ENCODE measurements around the gene ZNF214. TPM values are rescaled to one million over a fixed set of nuclear protein-coding genes. Genes with fewer than 3 reads are reported as not detected.
"Not testable (repeated sequence)": the region's sequence is repeated elsewhere in the genome, so short reads cannot be mapped to it uniquely, and the experiment has no call there.

ZNF214 gene
- total RNA-seq, 4 donors from 2014 or later, result 1.3 to 3.3 (median 1.9) TPM

DNA sequence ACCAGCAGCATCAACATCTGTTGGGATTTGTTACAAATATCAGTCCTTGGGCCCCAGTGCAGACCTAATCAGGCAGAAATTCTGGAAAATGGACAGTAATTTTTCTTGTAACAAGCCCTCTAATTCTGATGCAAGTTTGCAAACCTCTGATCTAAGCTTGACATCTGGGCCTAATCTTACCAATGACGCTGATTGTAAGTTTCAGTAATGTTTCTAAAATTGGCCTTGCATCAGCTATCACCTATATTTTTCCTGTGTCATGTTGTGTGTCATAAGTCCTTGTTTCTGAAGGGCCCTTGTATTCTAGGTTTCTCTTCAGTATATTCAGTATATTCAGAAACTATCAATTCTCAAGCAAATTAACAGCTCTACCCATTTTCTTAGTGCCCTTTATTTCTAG lies 57.5 kb downstream of the ZNF214 start:
- 91% methylated on average over 1 of the region's 1 CpG for WGBS
- intact Hi-C loops (cut with DNase I), result no loop called here

DNA sequence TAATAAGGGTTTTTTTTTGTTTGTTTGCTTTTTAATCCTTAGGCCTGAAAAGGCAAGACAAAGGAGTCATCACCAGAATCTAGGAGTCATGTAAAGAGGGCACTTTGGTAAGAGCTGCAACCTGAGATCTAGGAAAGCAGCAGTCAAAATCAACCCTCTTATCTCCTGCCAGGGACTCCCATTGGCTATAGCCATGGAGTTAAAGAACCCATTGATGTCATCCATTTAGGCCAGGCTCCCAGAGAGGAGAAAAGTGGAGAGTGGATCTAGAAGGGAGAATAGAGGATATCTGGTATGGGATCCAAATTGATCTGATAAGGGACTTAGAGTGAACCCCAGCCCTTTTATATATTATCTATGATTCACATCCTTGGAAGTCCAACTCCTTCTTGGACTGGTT lies 58.0 kb downstream of the ZNF214 start:
- Histone ChIP-seq H3K9me3 (peaks cover 0 to 4% (median 0%) of the 10 kb centered on the region in 4 donors), H3K36me3 (no peaks in the 10 kb centered on the region), H3K27me3 (no peaks in the 10 kb centered on the region), H3K4me3 (no peak overlapping the region), H3K4me1 (no peaks in the 10 kb centered on the region), H3K27ac (replicated peaks in 1 of 4) (no peak overlapping the region)
- intact Hi-C loops (cut with DNase I), result no loop called here
- DNase-seq (ENCODE audit: extremely low spot score), result no peak
- TF ChIP-seq EP300 (IDR thresholded peaks at IDR 0.05) (no peak), POLR2A (IDR thresholded peaks at IDR 0.05; ENCODE audit: low read depth) (no peak), POLR2AphosphoS5 (IDR thresholded peaks at IDR 0.05) (no peak)
- TF ChIP-seq, protein P1, sequence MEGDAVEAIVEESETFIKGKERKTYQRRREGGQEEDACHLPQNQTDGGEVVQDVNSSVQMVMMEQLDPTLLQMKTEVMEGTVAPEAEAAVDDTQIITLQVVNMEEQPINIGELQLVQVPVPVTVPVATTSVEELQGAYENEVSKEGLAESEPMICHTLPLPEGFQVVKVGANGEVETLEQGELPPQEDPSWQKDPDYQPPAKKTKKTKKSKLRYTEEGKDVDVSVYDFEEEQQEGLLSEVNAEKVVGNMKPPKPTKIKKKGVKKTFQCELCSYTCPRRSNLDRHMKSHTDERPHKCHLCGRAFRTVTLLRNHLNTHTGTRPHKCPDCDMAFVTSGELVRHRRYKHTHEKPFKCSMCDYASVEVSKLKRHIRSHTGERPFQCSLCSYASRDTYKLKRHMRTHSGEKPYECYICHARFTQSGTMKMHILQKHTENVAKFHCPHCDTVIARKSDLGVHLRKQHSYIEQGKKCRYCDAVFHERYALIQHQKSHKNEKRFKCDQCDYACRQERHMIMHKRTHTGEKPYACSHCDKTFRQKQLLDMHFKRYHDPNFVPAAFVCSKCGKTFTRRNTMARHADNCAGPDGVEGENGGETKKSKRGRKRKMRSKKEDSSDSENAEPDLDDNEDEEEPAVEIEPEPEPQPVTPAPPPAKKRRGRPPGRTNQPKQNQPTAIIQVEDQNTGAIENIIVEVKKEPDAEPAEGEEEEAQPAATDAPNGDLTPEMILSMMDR (IDR thresholded peaks at IDR 0.05), result no peak

More for the DNA sequence above, 57.5 kb downstream of the ZNF214 start:
- no peaks in the 10 kb centered on the region for H3K27me3 ChIP-seq
- H3K4me3 ChIP-seq, result no peak overlapping the region
- no peaks in the 10 kb centered on the region for H3K4me1 ChIP-seq
- no peak overlapping the region for H3K27ac ChIP-seq (replicated peaks in 1 of 4)
- peaks cover 0 to 7% (median under 1%) of the 10 kb centered on the region in 4 donors for H3K9me3 ChIP-seq
- no peak for DNase-seq (ENCODE audit: extremely low spot score)
- no peaks in the 10 kb centered on the region for H3K36me3 ChIP-seq
- no peak for TF ChIP-seq POLR2A (IDR thresholded peaks at IDR 0.05; ENCODE audit: low read depth)
- no peak for TF ChIP-seq POLR2AphosphoS5 (IDR thresholded peaks at IDR 0.05)
- TF ChIP-seq EP300 (IDR thresholded peaks at IDR 0.05), result no peak
- TF ChIP-seq, protein P1 (IDR thresholded peaks at IDR 0.05), result no peak

GRCh38 chr11:6954248-6954647 lies 65.9 kb downstream of the ZNF214 start:
- H3K27me3 ChIP-seq; H3K36me3 ChIP-seq; H3K27ac ChIP-seq (replicated peaks in 1 of 4); intact Hi-C loops (cut with DNase I); H3K9me3 ChIP-seq; DNase-seq (ENCODE audit: extremely low spot score); H3K4me1 ChIP-seq; H3K4me3 ChIP-seq: not testable (repeated sequence)
- WGBS, result 90% methylated on average over 8 of the region's 10 CpGs

Other genes starting within 250 kb of the ZNF214 start
- gene OR2AG2, start 248.4 kb downstream of the ZNF214 start, total RNA-seq, result not detected
- not detected for gene OR2AG1, start 237.3 kb downstream of the ZNF214 start, total RNA-seq
- gene OR6A2, start 220.7 kb downstream of the ZNF214 start, total RNA-seq, result under 1 TPM in 1 of 4 donors, not detected in 3; 0.06 TPM
- gene OR10A5, start 174.7 kb downstream of the ZNF214 start, total RNA-seq, result not detected
- gene OR10A2, start 157.3 kb downstream of the ZNF214 start, total RNA-seq, result not detected
- not detected for gene OR10A4, start 143.7 kb downstream of the ZNF214 start, total RNA-seq
- gene OR2D2, start 127.8 kb downstream of the ZNF214 start, total RNA-seq, result not detected
- not detected for gene OR2D3, start 99.3 kb downstream of the ZNF214 start, total RNA-seq
- gene ZNF215, start 93.9 kb downstream of the ZNF214 start, total RNA-seq, result under 1 TPM; under 0.01 to 0.19 (median 0.17) TPM
- gene NLRP14, start 133 bp upstream of the ZNF214 start, total RNA-seq, result not detected
- gene RBMXL2, start 68.7 kb upstream of the ZNF214 start, total RNA-seq, result not detected
- under 1 TPM in 3 of 4 donors, not detected in 1; 0.13 to 0.33 (median 0.29) TPM for gene SYT9, start 231.6 kb upstream of the ZNF214 start, total RNA-seq